GM12878 (cell line): Measurements from ENCODE around the gene SPAG17.

Source experiments
- ATF2 ChIP-seq: IDR thresholded peaks from 2 replicates; pipeline ENCODE4 v1.6.1; 2012; ENCODE audit warnings: low read length, inconsistent platforms
- CTCF ChIP-seq, 3 experiments: IDR thresholded peaks in 2 of 3; conservative IDR thresholded peaks in 1 of 3; 2 replicates each; pipeline ENCODE4 v1.5.1; 2011; ENCODE audit warnings: low read depth in 3 of 3, low read length in 3 of 3, mild to moderate bottlenecking in 3 of 3, control low read depth in 2 of 3, moderate library complexity in 2 of 3, inconsistent platforms in 1 of 3, mixed read lengths in 1 of 3; ENCODE audit not compliant: control insufficient read depth in 2 of 3, insufficient read depth in 1 of 3; ENCODE audit errors: extremely low read depth in 1 of 3
- NKRF ChIP-seq: fragments of 450-650 bp; conservative IDR thresholded peaks from 2 replicates; pipeline ENCODE4 v1.6.1; 2017; ENCODE audit warnings: mild to moderate bottlenecking, moderate library complexity
- POLR2A ChIP-seq: IDR thresholded peaks from 2 replicates; pipeline ENCODE4 v1.6.1; 2011; ENCODE audit warnings: low read depth, mild to moderate bottlenecking, low read length
- POLR2AphosphoS2 ChIP-seq: IDR thresholded peaks from 2 replicates; pipeline ENCODE4 v1.6.1; 2011; ENCODE audit warnings: low read depth, mild to moderate bottlenecking, low read length, improper control_type of control experiment, moderate library complexity
- RAD21 ChIP-seq: IDR thresholded peaks from 2 replicates; pipeline ENCODE4 v1.6.1; 2011; ENCODE audit warnings: mild to moderate bottlenecking, low read depth, low read length, moderate library complexity; ENCODE audit not compliant: insufficient read depth
- TAF1 ChIP-seq: IDR thresholded peaks from 2 replicates; pipeline ENCODE4 v1.6.1; 2011; ENCODE audit warnings: mild to moderate bottlenecking, low read depth, low read length, borderline replicate concordance

GRCh38 chr1:118223426-118223825, 38.4 kb upstream of the SPAG17 start:
- TF ChIP-seq ATF2 (no peak), RAD21 (peak; percentile 46), TAF1 (no peak), POLR2AphosphoS2 (no peak), POLR2A (no peak), NKRF (no peak), CTCF (IDR thresholded peaks at IDR 0.05 in 2 of 3, conservative IDR thresholded peaks at IDR 0.05 in 1 of 3; ENCODE audit: control insufficient read depth in 2 of 3, extremely low read depth in 1 of 3, insufficient read depth in 1 of 3, low read depth in 3 of 3, low read length in 3 of 3) (peak; percentile 2 to 17 (median 13); a peak in 2 of 6 replicates)
